Astrocyte (in vitro differentiated cells and primary cell): ENCODE measurements around the gene THYN1. TPM values are rescaled to one million over a fixed set of nuclear protein-coding genes. Genes with fewer than 3 reads are reported as not detected.
"Not testable (repeated sequence)": the region's sequence is repeated elsewhere in the genome, so short reads cannot be mapped to it uniquely, and the experiment has no call there.

Experiments
- DNase-seq: peaks from one replicate; pipeline ENCODE4 v3.0.0-alpha.2; 2010; ENCODE audit warnings: low read depth
- FAIRE-seq: peaks from 2 replicates; lab custom pipeline; 2011; peaks lifted over from hg19 to GRCh38; lab: Jason Lieb, UNC
- H2AFZ ChIP-seq: 2 replicates; pipeline ENCODE4 v1.6.0; 2012; ENCODE audit warnings: low read depth, low read length, inconsistent platforms
- H3K27ac ChIP-seq: 2 replicates; pipeline ENCODE4 v1.5.1; 2011; ENCODE audit warnings: low read depth, low read length, inconsistent platforms
- H3K27me3 ChIP-seq: 2 replicates; pipeline ENCODE4 v1.6.0; 2011; ENCODE audit warnings: low read length, inconsistent platforms; ENCODE audit not compliant: insufficient read depth
- H3K36me3 ChIP-seq: 2 replicates; pipeline ENCODE4 v1.5.1; 2011; ENCODE audit warnings: low read length, inconsistent platforms; ENCODE audit not compliant: insufficient read depth
- H3K4me1 ChIP-seq: 2 replicates; pipeline ENCODE4 v1.5.1; 2011; ENCODE audit warnings: low read length, inconsistent platforms; ENCODE audit not compliant: insufficient read depth
- H3K4me2 ChIP-seq: 2 replicates; pipeline ENCODE4 v1.6.0; 2012; ENCODE audit warnings: low read length, inconsistent platforms
- H3K4me3 ChIP-seq: 2 replicates; pipeline ENCODE4 v1.5.1; 2011; ENCODE audit warnings: low read depth, mild to moderate bottlenecking, low read length, inconsistent platforms; ENCODE audit not compliant: insufficient read depth
- H3K79me2 ChIP-seq: 2 replicates; pipeline ENCODE4 v1.6.0; 2012; ENCODE audit warnings: mild to moderate bottlenecking, low read length, inconsistent platforms; ENCODE audit not compliant: insufficient read depth
- H3K9ac ChIP-seq: 2 replicates; pipeline ENCODE4 v1.6.0; 2012; ENCODE audit warnings: mild to moderate bottlenecking, low read length, inconsistent platforms
- H3K9me3 ChIP-seq: 2 replicates; pipeline ENCODE4 v1.5.1; 2012; ENCODE audit warnings: low read depth, mild to moderate bottlenecking, low read length, inconsistent platforms; ENCODE audit not compliant: insufficient read depth
- H4K20me1 ChIP-seq: 2 replicates; pipeline ENCODE4 v1.6.0; 2012; ENCODE audit warnings: low read length, inconsistent platforms; ENCODE audit not compliant: insufficient read depth
- H3K27ac Mint-ChIP-seq: one replicate; pipeline ENCODE4 v1.8.0; 2021; ENCODE audit warnings: mild to moderate bottlenecking, mixed read lengths; ENCODE audit not compliant: unreplicated experiment
- H3K27me3 Mint-ChIP-seq: one replicate; pipeline ENCODE4 v1.8.0; 2021; ENCODE audit warnings: low read depth, mixed read lengths; ENCODE audit not compliant: unreplicated experiment
- H3K36me3 Mint-ChIP-seq: one replicate; pipeline ENCODE4 v1.8.0; 2021; ENCODE audit warnings: low read depth, mixed read lengths; ENCODE audit not compliant: unreplicated experiment
- H3K4me1 Mint-ChIP-seq: one replicate; pipeline ENCODE4 v1.8.0; 2021; ENCODE audit warnings: low read depth, mixed read lengths; ENCODE audit not compliant: unreplicated experiment
- H3K4me3 Mint-ChIP-seq: one replicate; pipeline ENCODE4 v1.8.0; 2021; ENCODE audit warnings: mild to moderate bottlenecking, moderate library complexity, mixed read lengths; ENCODE audit not compliant: unreplicated experiment
- H3K9me3 Mint-ChIP-seq: one replicate; pipeline ENCODE4 v1.8.0; 2021; ENCODE audit warnings: mild to moderate bottlenecking, mixed read lengths; ENCODE audit not compliant: unreplicated experiment
- CTCF ChIP-seq: IDR thresholded peaks from 2 replicates; pipeline ENCODE4 v1.5.1; 2011; ENCODE audit warnings: low read depth, mild to moderate bottlenecking, inconsistent platforms, low read length, moderate library complexity; ENCODE audit not compliant: insufficient read depth
- EZH2 ChIP-seq: IDR thresholded peaks from 2 replicates; pipeline ENCODE4 v1.6.1; 2012; ENCODE audit warnings: mild to moderate bottlenecking, low read length, inconsistent platforms; ENCODE audit not compliant: insufficient read depth
- total RNA-seq: library from RNA; stranded (reverse); gene quantifications from 2 replicates; pipeline ENCODE4 v1.2.1, GENCODE V29; 2021

The THYN1 gene
- total RNA-seq, 1 donor from 2014 or later: 30.5 TPM

DNA sequence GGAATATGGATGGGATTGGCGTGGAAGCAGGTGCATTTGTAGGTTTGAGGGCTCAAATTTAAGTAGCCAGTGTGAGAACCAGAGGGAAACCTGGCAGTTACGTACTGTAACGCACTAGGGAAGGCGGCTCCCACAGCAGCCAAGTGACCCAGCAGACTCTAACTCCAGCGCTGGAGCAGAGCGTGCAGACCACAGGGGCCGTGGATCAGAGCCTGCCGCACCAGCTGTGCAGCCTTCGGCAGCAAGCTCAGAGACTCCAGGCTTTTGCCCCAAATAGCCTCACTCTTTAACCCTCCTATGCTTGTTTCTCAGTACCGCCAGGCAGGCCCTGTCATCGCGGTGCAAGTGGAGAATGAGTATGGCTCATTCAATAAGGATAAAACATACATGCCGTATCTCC is 35.3 kb upstream of the THYN1 start:
- Mint-ChIP-seq H3K9me3 (peaks cover 2% of the 10 kb centered on the region), H3K27me3 (peaks cover 20% of the 10 kb centered on the region), H3K27ac (no peak overlapping the region), H3K36me3 (no peaks in the 10 kb centered on the region), H3K4me1 (no peaks in the 10 kb centered on the region), H3K4me3 (no peak overlapping the region)
- Histone ChIP-seq H3K27ac (no peak overlapping the region), H2AFZ (no peak overlapping the region), H3K9me3 (no peaks in the 10 kb centered on the region), H3K4me2 (no peak overlapping the region), H3K36me3 (no peaks in the 10 kb centered on the region), H4K20me1 (no peaks in the 10 kb centered on the region), H3K9ac (no peak overlapping the region), H3K27me3 (peaks cover 2% of the 10 kb centered on the region), H3K4me3 (no peak overlapping the region), H3K79me2 (no peaks in the 10 kb centered on the region), H3K4me1 (no peaks in the 10 kb centered on the region)
- DNase-seq: no peak
- no peak for TF ChIP-seq EZH2
- TF ChIP-seq CTCF: no peak
- FAIRE-seq: no peak

GRCh38 chr11:134287561-134287960 is 34.4 kb upstream of the THYN1 start:
- H3K4me1 ChIP-seq: no peaks in the 10 kb centered on the region
- FAIRE-seq (no peak), DNase-seq (no peak)
- H2AFZ ChIP-seq: no peak overlapping the region
- H3K27ac ChIP-seq: no peak overlapping the region
- H3K4me3 Mint-ChIP-seq: no peak overlapping the region
- H3K36me3 ChIP-seq: no peaks in the 10 kb centered on the region
- H4K20me1 ChIP-seq: no peaks in the 10 kb centered on the region
- no peaks in the 10 kb centered on the region for H3K36me3 Mint-ChIP-seq
- no peaks in the 10 kb centered on the region for H3K79me2 ChIP-seq
- no peaks in the 10 kb centered on the region for H3K9me3 ChIP-seq
- H3K27me3 ChIP-seq: peaks cover 2% of the 10 kb centered on the region
- no peak overlapping the region for H3K4me3 ChIP-seq
- no peak overlapping the region for H3K4me2 ChIP-seq
- no peaks in the 10 kb centered on the region for H3K4me1 Mint-ChIP-seq
- no peak overlapping the region for H3K27ac Mint-ChIP-seq
- H3K27me3 Mint-ChIP-seq: peaks cover 15% of the 10 kb centered on the region
- no peaks in the 10 kb centered on the region for H3K9me3 Mint-ChIP-seq
- no peak overlapping the region for H3K9ac ChIP-seq
- no peak for TF ChIP-seq CTCF
- no peak for TF ChIP-seq EZH2

DNA sequence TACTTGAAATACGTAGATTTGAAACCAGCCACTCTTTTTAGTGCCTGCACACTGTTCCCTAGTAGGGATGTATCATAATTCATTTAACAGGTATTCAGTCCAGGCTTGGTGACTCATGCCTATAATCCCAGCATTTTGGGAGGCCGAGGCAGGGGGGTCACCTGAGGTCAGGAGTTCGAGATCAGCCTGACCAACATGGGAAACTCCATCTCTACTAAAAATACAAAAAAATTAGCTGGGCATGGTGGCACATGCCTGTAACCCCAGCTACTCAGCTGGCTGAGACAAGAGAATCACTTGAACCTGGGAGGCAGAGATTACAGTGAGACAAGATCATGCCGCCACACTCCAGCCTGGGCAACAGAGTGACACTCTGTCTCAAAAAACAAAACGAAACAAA is 31.2 kb upstream of the THYN1 start:
- not testable (repeated sequence) for FAIRE-seq

More for the DNA sequence above, 31.2 kb upstream of the THYN1 start:
- not testable (repeated sequence) for H3K36me3 Mint-ChIP-seq, H3K4me3 Mint-ChIP-seq, H2AFZ ChIP-seq, H3K4me3 ChIP-seq, H3K9me3 Mint-ChIP-seq, H3K9ac ChIP-seq, H4K20me1 ChIP-seq, H3K4me2 ChIP-seq, DNase-seq, H3K36me3 ChIP-seq, H3K79me2 ChIP-seq, H3K27ac ChIP-seq, H3K4me1 ChIP-seq, H3K4me1 Mint-ChIP-seq, H3K9me3 ChIP-seq, H3K27me3 ChIP-seq, H3K27ac Mint-ChIP-seq
- peaks cover 22% of the 10 kb centered on the region for H3K27me3 Mint-ChIP-seq
